ENCODE measurements around the gene USP7. TPM values are rescaled to one million over a fixed set of nuclear protein-coding genes. Genes with fewer than 3 reads are reported as not detected.
"Not testable (repeated sequence)": the region's sequence is repeated elsewhere in the genome, so short reads cannot be mapped to it uniquely, and the experiment has no call there.

USP7 gene
- total RNA-seq, 1 donor from 2014 or later = 55.3 TPM

DNA sequence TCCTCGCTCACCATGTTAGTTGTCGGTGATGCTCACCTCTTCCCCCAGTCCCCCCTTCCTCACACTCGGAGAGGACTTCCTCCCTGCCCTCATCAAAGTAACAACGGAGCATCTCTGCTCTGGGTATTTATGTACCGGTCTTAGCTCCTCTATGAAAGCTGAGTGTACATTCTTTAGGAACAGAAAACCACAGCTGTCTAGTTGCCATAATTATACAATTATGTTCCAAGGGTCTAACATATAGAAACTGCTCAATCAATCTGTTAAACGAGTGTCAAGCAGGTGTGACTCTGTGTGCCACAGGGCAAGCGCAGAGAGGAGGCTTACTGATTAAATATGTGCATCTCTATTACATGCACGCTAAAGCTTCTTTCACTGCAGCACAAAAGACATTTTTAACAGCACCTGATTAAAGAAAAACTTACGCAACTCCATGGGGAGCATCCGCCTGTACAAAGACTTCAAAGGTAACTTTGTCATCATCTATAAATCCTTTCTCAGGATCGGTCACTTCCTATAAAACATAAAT lies 43.7 kb downstream of the USP7 start:
- Histone ChIP-seq H3K4me1 (no peaks in the 10 kb centered on the region), H3K27ac (no peak overlapping the region), H3K4me3 (no peak overlapping the region), H3K36me3 (peaks cover 61 to 79% of the 10 kb centered on the region in 2 donors), H3K27me3 (no peaks in the 10 kb centered on the region), H3K9me3 (no peaks in the 10 kb centered on the region)
- DNase-seq (ENCODE audit: low spot score in 2 of 2) = no peak
- TF ChIP-seq CTCF (IDR thresholded peaks at IDR 0.05) = no peak
- intact Hi-C loops (cut with DNase I) = no loop called here

- Histone ChIP-seq H3K27ac (no peak overlapping the region), H3K36me3 (peaks cover 68 to 83% of the 10 kb centered on the region in 2 donors), H3K4me3 (no peak overlapping the region), H3K27me3 (no peaks in the 10 kb centered on the region), H3K4me1 (no peaks in the 10 kb centered on the region), H3K9me3 (no peaks in the 10 kb centered on the region)
- intact Hi-C loops (cut with DNase I) = no loop called here
- no peak for TF ChIP-seq CTCF (IDR thresholded peaks at IDR 0.05)
- no peak for DNase-seq (ENCODE audit: low spot score in 2 of 2)
Observed at GRCh38 chr16:8919089-8919933, 44.4 kb downstream of the USP7 start.

DNA sequence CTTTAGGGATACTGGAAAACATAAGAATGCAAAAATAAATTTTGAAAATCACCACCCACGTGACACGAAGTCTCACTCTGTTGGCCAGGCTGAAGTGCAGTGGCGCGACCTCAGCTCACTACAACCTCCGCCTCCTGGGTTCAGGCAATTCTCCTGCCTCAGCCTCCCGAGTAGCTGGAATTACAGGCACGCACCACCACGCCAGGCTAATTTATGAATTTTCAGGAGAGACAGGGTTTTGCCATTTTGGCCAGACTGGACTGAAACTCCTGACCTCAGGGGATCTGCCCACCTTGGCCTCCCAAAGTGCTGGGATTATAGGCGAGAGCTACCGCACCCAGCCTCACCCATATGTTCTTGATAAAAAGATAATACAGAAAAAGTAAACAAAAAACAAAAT lies 46.4 kb downstream of the USP7 start:
- intact Hi-C loops (cut with DNase I); H3K4me3 ChIP-seq; H3K9me3 ChIP-seq; H3K27me3 ChIP-seq; H3K4me1 ChIP-seq; H3K27ac ChIP-seq; DNase-seq (ENCODE audit: low spot score in 2 of 2): not testable (repeated sequence)
- peaks cover 68 to 86% of the 10 kb centered on the region in 2 donors for H3K36me3 ChIP-seq

GRCh38 chr16:8916541-8917225 lies 47.0 kb downstream of the USP7 start:
- Histone ChIP-seq H3K4me3 (no peak overlapping the region), H3K4me1 (no peaks in the 10 kb centered on the region), H3K27ac (no peak overlapping the region), H3K9me3 (no peaks in the 10 kb centered on the region), H3K36me3 (peaks cover 67 to 85% of the 10 kb centered on the region in 2 donors), H3K27me3 (no peaks in the 10 kb centered on the region)
- intact Hi-C loops (cut with DNase I) = no loop called here
- DNase-seq (ENCODE audit: low spot score in 2 of 2) = no peak
- TF ChIP-seq CTCF (IDR thresholded peaks at IDR 0.05) = no peak

DNA sequence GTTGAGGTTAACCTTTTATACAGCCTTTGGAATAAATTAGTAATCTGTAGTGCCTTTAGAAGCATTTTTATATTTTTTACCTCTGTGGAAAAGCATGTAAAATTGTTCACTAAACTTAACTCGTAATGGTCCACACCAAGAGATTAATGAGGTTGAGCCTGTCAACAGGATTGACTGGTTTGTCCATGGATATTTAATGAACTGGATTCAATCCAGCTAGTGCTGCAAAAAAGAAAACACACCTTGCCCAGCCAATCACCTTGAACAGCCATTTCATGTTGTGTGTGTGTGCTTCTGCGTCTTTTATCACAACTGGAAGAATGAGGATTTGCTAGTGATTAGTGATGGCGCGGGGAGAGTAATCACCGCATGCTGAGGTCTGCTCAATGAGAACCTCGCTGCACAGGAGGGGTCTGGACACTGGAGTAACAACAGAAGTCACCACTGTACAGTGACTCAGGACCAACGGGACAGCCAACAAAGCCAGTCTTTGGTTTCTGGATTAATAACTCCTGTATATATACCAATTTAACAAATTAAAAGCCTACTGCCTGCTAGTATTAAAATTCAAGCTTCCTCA lies 47.9 kb downstream of the USP7 start:
- H3K36me3 ChIP-seq = peaks cover 68 to 85% of the 10 kb centered on the region in 2 donors
- H3K9me3 ChIP-seq = no peaks in the 10 kb centered on the region
- H3K27me3 ChIP-seq = no peaks in the 10 kb centered on the region
- DNase-seq (ENCODE audit: low spot score in 2 of 2) = no peak
- intact Hi-C loops (cut with DNase I) = no loop called here
- H3K4me1 ChIP-seq = no peaks in the 10 kb centered on the region
- H3K27ac ChIP-seq = no peak overlapping the region
- no peak overlapping the region for H3K4me3 ChIP-seq
- no peak for TF ChIP-seq CTCF (IDR thresholded peaks at IDR 0.05)

- H3K9me3 ChIP-seq = no peaks in the 10 kb centered on the region
- no peak for TF ChIP-seq CTCF (IDR thresholded peaks at IDR 0.05)
- no peak overlapping the region for H3K4me3 ChIP-seq
- H3K36me3 ChIP-seq = peaks cover 70 to 84% of the 10 kb centered on the region in 2 donors
- no peak overlapping the region for H3K27ac ChIP-seq
- intact Hi-C loops (cut with DNase I) = no loop called here
- H3K4me1 ChIP-seq = no peaks in the 10 kb centered on the region
- DNase-seq (ENCODE audit: low spot score in 2 of 2) = no peak
- H3K27me3 ChIP-seq = no peaks in the 10 kb centered on the region
Observed at GRCh38 chr16:8914098-8914497, 49.6 kb downstream of the USP7 start.

All from ascending aorta (tissue), 2 donors.